Measurements from ENCODE around the gene ERICH2. TPM values are rescaled to one million over a fixed set of nuclear protein-coding genes. Genes with fewer than 3 reads are reported as not detected.

Gene ERICH2
- total and polyA plus RNA-seq, 2 donors (not counting 3 experiments of a cell fraction or from before 2014, with no cell fraction given), result not detected

DNA sequence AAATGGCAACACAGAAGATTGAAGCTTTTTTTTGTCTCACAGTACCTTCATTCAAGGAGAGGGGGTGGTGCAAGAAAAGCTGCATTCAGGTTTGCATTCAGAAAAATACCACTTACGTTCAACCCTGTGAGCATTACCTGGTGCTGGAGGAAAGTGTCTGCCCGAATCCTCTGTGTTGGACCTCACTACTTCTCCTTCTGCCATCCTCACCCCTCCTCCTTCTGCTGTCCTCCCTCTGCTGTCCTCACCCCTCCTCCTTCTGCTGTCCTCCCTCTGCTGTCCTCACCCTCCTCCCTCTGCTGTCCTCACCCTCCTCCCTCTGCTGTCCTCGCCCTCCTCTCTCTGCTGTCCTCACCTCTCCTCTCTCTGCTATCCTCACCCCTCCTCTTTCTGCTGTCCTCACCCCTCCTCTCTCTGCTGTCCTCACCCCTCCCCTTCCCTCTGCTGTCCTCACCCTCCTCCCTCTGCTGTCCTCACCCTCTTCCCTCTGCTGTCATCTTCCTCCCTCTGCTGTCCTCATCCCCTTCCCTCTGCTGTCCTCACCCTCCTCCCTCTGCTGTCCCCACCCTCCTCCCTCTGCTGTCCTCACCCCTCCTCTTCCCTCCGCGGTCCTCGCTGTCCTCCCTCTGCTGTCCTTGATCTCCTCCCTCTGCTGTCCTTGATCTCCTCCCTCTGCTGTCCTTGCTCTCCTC, 57.8 kb downstream of the ERICH2 start:
- H3K4me1 ChIP-seq (ENCODE audit: control insufficient read depth, extremely low read depth, insufficient read depth, low read length), result no peaks in the 10 kb centered on the region
- dilution Hi-C loops (cut with MboI; ENCODE audit: extremely low pct_ligation_motif_present, low sequenced_read_pairs), result no loop called here

More for the DNA sequence above, 57.8 kb downstream of the ERICH2 start:
- Histone ChIP-seq H3K9me3 (replicated peaks; ENCODE audit: control insufficient read depth, insufficient read depth, low read length) (no peaks in the 10 kb centered on the region), H3K4me3 (replicated peaks in 1 of 3; ENCODE audit: insufficient read depth in 1 of 3, low read depth in 1 of 3, low read length in 3 of 3) (no peak overlapping the region), H3K4me2 (ENCODE audit: insufficient read depth, low read length) (no peak overlapping the region), H2AFZ (ENCODE audit: low read depth, low read length) (no peak overlapping the region), H3K36me3 (ENCODE audit: control insufficient read depth in 2 of 2, extremely low read depth in 1 of 2, insufficient read depth in 2 of 2, low read length in 2 of 2) (no peaks in the 10 kb centered on the region), H3K79me2 (ENCODE audit: control insufficient read depth, insufficient read depth, low read length) (no peaks in the 10 kb centered on the region), H4K20me1 (replicated peaks; ENCODE audit: control insufficient read depth, extremely low read depth, insufficient read depth, low read length) (no peaks in the 10 kb centered on the region), H3K9ac (replicated peaks; ENCODE audit: extremely low read depth, insufficient read depth, low read length) (no peak overlapping the region), H3K27me3 (ENCODE audit: control insufficient read depth in 2 of 2, insufficient read depth in 2 of 2, low read length in 2 of 2) (peaks cover 25% of the 10 kb centered on the region in 2 experiments), H3K27ac (ENCODE audit: insufficient read depth, low read depth, low read length) (no peak overlapping the region), H3K9me1 (replicated peaks; ENCODE audit: control insufficient read depth, extremely low read depth, insufficient read depth, low read length) (no peaks in the 10 kb centered on the region)
- FAIRE-seq, result no peak
- no TSS peak for BruUV-seq (replicated peaks)
- ChIA-PET POLR2A (no interaction called here), CTCF (no interaction called here)
- TF ChIP-seq POLR2A (IDR thresholded peaks at IDR 0.05; ENCODE audit: low read depth, low read length) (no peak), FOS (IDR thresholded peaks at IDR 0.05; ENCODE audit: borderline replicate concordance, insufficient read depth, low read length) (no peak), JUN (IDR thresholded peaks at IDR 0.05; ENCODE audit: borderline replicate concordance, insufficient read depth, insufficient read length, low read depth) (no peak), POLR2AphosphoS5 (IDR thresholded peaks at IDR 0.05; ENCODE audit: insufficient read depth, low read depth, low read length) (no peak), EZH2 (IDR thresholded peaks at IDR 0.05; ENCODE audit: borderline replicate concordance, low read depth, low read length, severe bottlenecking) (no peak), MYC (IDR thresholded peaks at IDR 0.05; ENCODE audit: low read depth, low read length) (no peak), GATA2 (IDR thresholded peaks at IDR 0.05; ENCODE audit: insufficient read depth, insufficient read length, low read depth, low read length) (no peak)
- TF ChIP-seq, protein P1, sequence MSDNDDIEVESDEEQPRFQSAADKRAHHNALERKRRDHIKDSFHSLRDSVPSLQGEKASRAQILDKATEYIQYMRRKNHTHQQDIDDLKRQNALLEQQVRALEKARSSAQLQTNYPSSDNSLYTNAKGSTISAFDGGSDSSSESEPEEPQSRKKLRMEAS (IDR thresholded peaks at IDR 0.05; ENCODE audit: insufficient read depth, insufficient read length), result no peak
- TF ChIP-seq, protein P2, sequence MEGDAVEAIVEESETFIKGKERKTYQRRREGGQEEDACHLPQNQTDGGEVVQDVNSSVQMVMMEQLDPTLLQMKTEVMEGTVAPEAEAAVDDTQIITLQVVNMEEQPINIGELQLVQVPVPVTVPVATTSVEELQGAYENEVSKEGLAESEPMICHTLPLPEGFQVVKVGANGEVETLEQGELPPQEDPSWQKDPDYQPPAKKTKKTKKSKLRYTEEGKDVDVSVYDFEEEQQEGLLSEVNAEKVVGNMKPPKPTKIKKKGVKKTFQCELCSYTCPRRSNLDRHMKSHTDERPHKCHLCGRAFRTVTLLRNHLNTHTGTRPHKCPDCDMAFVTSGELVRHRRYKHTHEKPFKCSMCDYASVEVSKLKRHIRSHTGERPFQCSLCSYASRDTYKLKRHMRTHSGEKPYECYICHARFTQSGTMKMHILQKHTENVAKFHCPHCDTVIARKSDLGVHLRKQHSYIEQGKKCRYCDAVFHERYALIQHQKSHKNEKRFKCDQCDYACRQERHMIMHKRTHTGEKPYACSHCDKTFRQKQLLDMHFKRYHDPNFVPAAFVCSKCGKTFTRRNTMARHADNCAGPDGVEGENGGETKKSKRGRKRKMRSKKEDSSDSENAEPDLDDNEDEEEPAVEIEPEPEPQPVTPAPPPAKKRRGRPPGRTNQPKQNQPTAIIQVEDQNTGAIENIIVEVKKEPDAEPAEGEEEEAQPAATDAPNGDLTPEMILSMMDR (IDR thresholded peaks at IDR 0.05; ENCODE audit: extremely low read depth in 1 of 2, insufficient read depth in 1 of 2, low read depth in 1 of 2, low read length in 2 of 2), result no peak
- no peak for DNase-seq (ENCODE audit: low read depth, low spot score)
- intact Hi-C loops (cut with micrococcal nuclease), result no loop called here
